BE2C (cell line): ENCODE results near the gene UBE3C.

Source experiments
- DNase-seq: peaks from one replicate; pipeline ENCODE4 v3.0.0-alpha.2; 2020
- H3K27me3 ChIP-seq: fragments of 250-450 bp; sonication (Bioruptor Pico); 2 replicates; pipeline ENCODE4 v1.5.1; 2020; ENCODE audit warnings: mild to moderate bottlenecking
- H3K36me3 ChIP-seq: fragments of 250-450 bp; sonication (Bioruptor Pico); 2 replicates; pipeline ENCODE4 v1.5.1; 2020; ENCODE audit warnings: mild to moderate bottlenecking
- H3K4me1 ChIP-seq: fragments of 250-450 bp; sonication (Bioruptor Pico); 2 replicates; pipeline ENCODE4 v1.5.1; 2020
- H3K4me3 ChIP-seq: 2 replicates; pipeline ENCODE4 v1.5.1; 2011; ENCODE audit warnings: low read depth, low read length
- H3K9me3 ChIP-seq: fragments of 250-450 bp; sonication (Bioruptor Pico); 2 replicates; pipeline ENCODE4 v1.5.1; 2020
- CTCF ChIP-seq: IDR thresholded peaks from 2 replicates; pipeline ENCODE4 v1.5.1; 2012; ENCODE audit warnings: mild to moderate bottlenecking, low read depth, low read length

The UBE3C gene

GRCh38 chr7:157312941-157313340 lies 174.2 kb downstream of the UBE3C start:
- no peaks in the 10 kb centered on the region for H3K4me1 ChIP-seq
- no peaks in the 10 kb centered on the region for H3K27me3 ChIP-seq
- no peak overlapping the region for H3K4me3 ChIP-seq
- H3K36me3 ChIP-seq, result no peaks in the 10 kb centered on the region
- no peak for TF ChIP-seq CTCF
- no peaks in the 10 kb centered on the region for H3K9me3 ChIP-seq
- DNase-seq, result no peak

- Histone ChIP-seq H3K9me3 (no peaks in the 10 kb centered on the region), H3K36me3 (no peaks in the 10 kb centered on the region), H3K4me1 (no peaks in the 10 kb centered on the region), H3K4me3 (no peak overlapping the region), H3K27me3 (no peaks in the 10 kb centered on the region)
- no peak for TF ChIP-seq CTCF
- DNase-seq, result no peak
These were observed 174.9 kb downstream of the UBE3C start for GRCh38 chr7:157313645-157314044.

- DNase-seq, result no peak
- no peak overlapping the region for H3K4me3 ChIP-seq
- no peaks in the 10 kb centered on the region for H3K4me1 ChIP-seq
- H3K9me3 ChIP-seq, result no peaks in the 10 kb centered on the region
- H3K27me3 ChIP-seq, result no peaks in the 10 kb centered on the region
- H3K36me3 ChIP-seq, result no peaks in the 10 kb centered on the region
- TF ChIP-seq CTCF, result no peak
These were observed 179.4 kb downstream of the UBE3C start for GRCh38 chr7:157318015-157318706.
